ENCODE results near the gene AGO3. TPM values are rescaled to one million over a fixed set of nuclear protein-coding genes. Genes with fewer than 3 reads are reported as not detected.

AGO3 gene
- total and polyA plus RNA-seq, 4 experiments from 2014 or later = 11.2 to 47.3 (median 29.5) TPM

- DNase-seq = no peak
- H3K27me3 Mint-ChIP-seq = no peaks in the 10 kb centered on the region
- H3K36me3 Mint-ChIP-seq = peaks cover 13 to 43% of the 10 kb centered on the region in 2 donors
- Histone ChIP-seq H3K27me3 (ENCODE audit: insufficient read depth, low read length) (no peaks in the 10 kb centered on the region), H3K4me3 (ENCODE audit: low read length in 2 of 2) (no peak overlapping the region), H3K9me3 (ENCODE audit: control insufficient read depth in 1 of 2, low read length in 2 of 2) (no peaks in the 10 kb centered on the region), H3K27ac (ENCODE audit: low read depth, low read length) (no peak overlapping the region), H3K36me3 (ENCODE audit: insufficient read depth, low read length) (peaks cover 51% of the 10 kb centered on the region), H3K4me1 (ENCODE audit: insufficient read depth, low read length) (peaks cover 12% of the 10 kb centered on the region)
- H3K4me3 Mint-ChIP-seq = peak overlapping the region in 1 of 8 donors; percentile 26
- CTCF ChIA-PET (ENCODE audit: partially characterized antibody) = interaction anchor here (1.1 to 1.2 kb wide), 2 partner anchors 9 to 94 kb away, joined by 3 to 5 read pairs; no protein-coding TSS in a partner anchor
- intact Hi-C loops (cut with micrococcal nuclease) = no loop called here
- POLR2A ChIA-PET (ENCODE audit: partially characterized antibody) = interaction anchor here (1.5 kb wide), 1 partner anchor 95 kb away, joined by 4 read pairs; no protein-coding TSS in a partner anchor
- H3K9me3 Mint-ChIP-seq = no peaks in the 10 kb centered on the region
- no peak overlapping the region for H3K27ac Mint-ChIP-seq
- peaks cover 10 to 38% (median 13%) of the 10 kb centered on the region in 4 donors for H3K4me1 Mint-ChIP-seq
Measured at GRCh38 chr1:36093929-36094328, 163.0 kb downstream of the AGO3 start.

- H3K27ac ChIP-seq (ENCODE audit: low read depth, low read length) = no peak overlapping the region
- H3K4me1 ChIP-seq (ENCODE audit: insufficient read depth, low read length) = peaks cover 8% of the 10 kb centered on the region
- H3K9me3 Mint-ChIP-seq = no peaks in the 10 kb centered on the region
- intact Hi-C loops (cut with micrococcal nuclease) = no loop called here
- peak overlapping the region in 1 of 7 donors; percentile 52 for H3K27ac Mint-ChIP-seq
- H3K27me3 ChIP-seq (ENCODE audit: insufficient read depth, low read length) = no peaks in the 10 kb centered on the region
- H3K4me1 Mint-ChIP-seq = peaks cover 6 to 33% (median 7%) of the 10 kb centered on the region in 4 donors
- peaks cover 13 to 38% of the 10 kb centered on the region in 2 donors for H3K36me3 Mint-ChIP-seq
- ChIA-PET CTCF (ENCODE audit: partially characterized antibody) (interaction anchor here (1.1 to 3.6 kb wide), 5 partner anchors 40 to 193 kb away, joined by 3 to 13 read pairs (median 3); no protein-coding TSS in a partner anchor), POLR2A (ENCODE audit: partially characterized antibody) (no interaction called here)
- H3K27me3 Mint-ChIP-seq = no peaks in the 10 kb centered on the region
- no peak overlapping the region for H3K4me3 Mint-ChIP-seq
- peaks cover 51% of the 10 kb centered on the region for H3K36me3 ChIP-seq (ENCODE audit: insufficient read depth, low read length)
- DNase-seq = no peak
- no peaks in the 10 kb centered on the region for H3K9me3 ChIP-seq (ENCODE audit: control insufficient read depth in 1 of 2, low read length in 2 of 2)
- no peak overlapping the region for H3K4me3 ChIP-seq (ENCODE audit: low read length in 2 of 2)
Measured at GRCh38 chr1:36094621-36095061, 163.7 kb downstream of the AGO3 start.

- Histone ChIP-seq H3K27ac (ENCODE audit: low read depth, low read length) (no peak overlapping the region), H3K9me3 (ENCODE audit: control insufficient read depth in 1 of 2, low read length in 2 of 2) (no peaks in the 10 kb centered on the region), H3K4me3 (ENCODE audit: low read length in 2 of 2) (no peak overlapping the region), H3K27me3 (ENCODE audit: insufficient read depth, low read length) (no peaks in the 10 kb centered on the region), H3K4me1 (ENCODE audit: insufficient read depth, low read length) (no peaks in the 10 kb centered on the region), H3K36me3 (ENCODE audit: insufficient read depth, low read length) (peaks cover 51% of the 10 kb centered on the region)
- Mint-ChIP-seq H3K27me3 (no peaks in the 10 kb centered on the region), H3K27ac (peak overlapping the region in 1 of 7 donors; percentile 25), H3K9me3 (no peaks in the 10 kb centered on the region), H3K4me1 (peaks cover 0 to 28% (median 2%) of the 10 kb centered on the region in 4 donors), H3K4me3 (no peak overlapping the region), H3K36me3 (peaks cover 13 to 37% of the 10 kb centered on the region in 2 donors)
- intact Hi-C loops (cut with micrococcal nuclease) = no loop called here
- ChIA-PET CTCF (ENCODE audit: partially characterized antibody) (interaction anchor here (1.1 to 3.6 kb wide), 7 partner anchors 12 to 191 kb away, joined by 3 to 13 read pairs (median 4); no protein-coding TSS in a partner anchor), POLR2A (ENCODE audit: partially characterized antibody) (interaction anchor here (1.6 kb wide), 1 partner anchor 128 kb away, joined by 6 read pairs; the partner anchor contains the start of gene THRAP3)
- no peak for DNase-seq
Measured at GRCh38 chr1:36095760-36096405, 165.0 kb downstream of the AGO3 start.

- H3K36me3 Mint-ChIP-seq = peaks cover 13 to 34% of the 10 kb centered on the region in 2 donors
- DNase-seq = no peak
- H3K4me3 Mint-ChIP-seq = no peak overlapping the region
- peak overlapping the region in 2 of 7 donors; percentile 30 to 57 for H3K27ac Mint-ChIP-seq
- intact Hi-C loops (cut with micrococcal nuclease) = no loop called here
- no peaks in the 10 kb centered on the region for H3K9me3 ChIP-seq (ENCODE audit: control insufficient read depth in 1 of 2, low read length in 2 of 2)
- no peaks in the 10 kb centered on the region for H3K9me3 Mint-ChIP-seq
- H3K4me1 ChIP-seq (ENCODE audit: insufficient read depth, low read length) = no peaks in the 10 kb centered on the region
- ChIA-PET POLR2A (ENCODE audit: partially characterized antibody) (interaction anchor here (1.1 to 1.6 kb wide), 2 partner anchors 52 to 127 kb away, joined by 3 to 6 read pairs; partner anchors contain the start of gene THRAP3), CTCF (ENCODE audit: partially characterized antibody) (interaction anchor here (1.4 to 3.6 kb wide), 4 partner anchors 11 to 189 kb away, joined by 3 to 13 read pairs (median 7); no protein-coding TSS in a partner anchor)
- no peak overlapping the region for H3K4me3 ChIP-seq (ENCODE audit: low read length in 2 of 2)
- no peaks in the 10 kb centered on the region for H3K27me3 ChIP-seq (ENCODE audit: insufficient read depth, low read length)
- H3K27ac ChIP-seq (ENCODE audit: low read depth, low read length) = no peak overlapping the region
- no peaks in the 10 kb centered on the region for H3K27me3 Mint-ChIP-seq
- peaks cover 0 to 20% (median 2%) of the 10 kb centered on the region in 4 donors for H3K4me1 Mint-ChIP-seq
- H3K36me3 ChIP-seq (ENCODE audit: insufficient read depth, low read length) = peaks cover 46% of the 10 kb centered on the region
Measured at GRCh38 chr1:36096500-36097432, 165.9 kb downstream of the AGO3 start.

- intact Hi-C loops (cut with micrococcal nuclease) = no loop called here
- peaks cover 5 to 25% of the 10 kb centered on the region in 2 donors for H3K36me3 Mint-ChIP-seq
- H3K4me3 ChIP-seq (ENCODE audit: low read length in 2 of 2) = no peak overlapping the region
Measured at GRCh38 chr1:36097693-36098585, 167.0 kb downstream of the AGO3 start.

GRCh38 chr1:36098650-36099365, 167.9 kb downstream of the AGO3 start:
- POLR2A ChIA-PET (ENCODE audit: partially characterized antibody) = interaction anchor here (0.9 kb wide), 1 partner anchor 36 kb away, joined by 5 read pairs; no protein-coding TSS in a partner anchor
- CTCF ChIA-PET (ENCODE audit: partially characterized antibody) = no interaction called here
- Histone ChIP-seq H3K27ac (ENCODE audit: low read depth, low read length) (no peak overlapping the region), H3K4me1 (ENCODE audit: insufficient read depth, low read length) (no peaks in the 10 kb centered on the region), H3K36me3 (ENCODE audit: insufficient read depth, low read length) (peaks cover 25% of the 10 kb centered on the region), H3K27me3 (ENCODE audit: insufficient read depth, low read length) (no peaks in the 10 kb centered on the region), H3K9me3 (ENCODE audit: control insufficient read depth in 1 of 2, low read length in 2 of 2) (no peaks in the 10 kb centered on the region), H3K4me3 (ENCODE audit: low read length in 2 of 2) (no peak overlapping the region)
- Mint-ChIP-seq H3K4me1 (peaks cover 0 to 4% (median under 1%) of the 10 kb centered on the region in 4 donors), H3K27ac (no peak overlapping the region), H3K9me3 (no peaks in the 10 kb centered on the region), H3K27me3 (no peaks in the 10 kb centered on the region), H3K36me3 (peaks cover 0 to 17% of the 10 kb centered on the region in 2 donors), H3K4me3 (no peak overlapping the region)
- intact Hi-C loops (cut with micrococcal nuclease) = loop anchor here (1.0 kb wide), 4 partner anchors 35 to 321 kb away; no protein-coding TSS in a partner anchor
- no peak for DNase-seq

More at GRCh38 chr1:36097693-36098585, 167.0 kb downstream of the AGO3 start:
- no peak for DNase-seq
- Histone ChIP-seq H3K27ac (ENCODE audit: low read depth, low read length) (no peak overlapping the region), H3K4me1 (ENCODE audit: insufficient read depth, low read length) (no peaks in the 10 kb centered on the region), H3K27me3 (ENCODE audit: insufficient read depth, low read length) (no peaks in the 10 kb centered on the region), H3K9me3 (ENCODE audit: control insufficient read depth in 1 of 2, low read length in 2 of 2) (no peaks in the 10 kb centered on the region), H3K36me3 (ENCODE audit: insufficient read depth, low read length) (peaks cover 34% of the 10 kb centered on the region)
- H3K4me1 Mint-ChIP-seq = peaks cover 0 to 8% (median 2%) of the 10 kb centered on the region in 4 donors
- peak overlapping the region in 1 of 7 donors; percentile 12 for H3K27ac Mint-ChIP-seq
- POLR2A ChIA-PET (ENCODE audit: partially characterized antibody) = interaction anchor here (0.9 to 1.6 kb wide), 3 partner anchors 37 to 126 kb away, joined by 3 to 6 read pairs (median 5); partner anchors contain the start of gene THRAP3
- no peaks in the 10 kb centered on the region for H3K9me3 Mint-ChIP-seq
- H3K4me3 Mint-ChIP-seq = no peak overlapping the region
- CTCF ChIA-PET (ENCODE audit: partially characterized antibody) = interaction anchor here (1.5 to 3.6 kb wide), 3 partner anchors 37 to 188 kb away, joined by 3 to 13 read pairs (median 10); no protein-coding TSS in a partner anchor
- H3K27me3 Mint-ChIP-seq = no peaks in the 10 kb centered on the region
